ENCODE measurements around the gene IQGAP1. TPM values are rescaled to one million over a fixed set of nuclear protein-coding genes. Genes with fewer than 3 reads are reported as not detected.
"Not testable (repeated sequence)": the region's sequence is repeated elsewhere in the genome, so short reads cannot be mapped to it uniquely, and the experiment has no call there.

The IQGAP1 gene
- total RNA-seq, 2 donors from 2014 or later = 79.6 to 92.9 TPM

GRCh38 chr15:90344662-90345061 lies 43.4 kb upstream of the IQGAP1 start:
- TF ChIP-seq CTCF (IDR thresholded peaks at IDR 0.05) (no peak), POLR2A (IDR thresholded peaks at IDR 0.05) (no peak)
- intact Hi-C loops (cut with DNase I) = no loop called here
- no peaks in the 10 kb centered on the region for H3K9me3 ChIP-seq
- H3K27ac ChIP-seq = no peak overlapping the region
- H3K4me3 ChIP-seq = no peak overlapping the region
- no peak for ATAC-seq
- WGBS, 2 donors = 87 to 100% methylated on average over 1 of the region's 1 CpG
- DNase-seq = no peak
- peaks cover 15% of the 10 kb centered on the region for H3K4me1 ChIP-seq
- H3K27me3 ChIP-seq = no peaks in the 10 kb centered on the region
- H3K36me3 ChIP-seq (replicated peaks in 1 of 2; ENCODE audit: insufficient read depth in 1 of 2, low read depth in 2 of 2) = no peaks in the 10 kb centered on the region

GRCh38 chr15:90345857-90346256 lies 42.2 kb upstream of the IQGAP1 start:
- Histone ChIP-seq H3K27me3 (no peaks in the 10 kb centered on the region), H3K36me3 (replicated peaks in 1 of 2; ENCODE audit: insufficient read depth in 1 of 2, low read depth in 2 of 2) (no peaks in the 10 kb centered on the region)
- ATAC-seq = peak; percentile 21

GRCh38 chr15:90347431-90348065 lies 40.5 kb upstream of the IQGAP1 start:
- WGBS, 2 donors = 94 to 96% methylated on average over 1 of the region's 1 CpG
- intact Hi-C loops (cut with DNase I); H3K9me3 ChIP-seq; DNase-seq; H3K36me3 ChIP-seq (replicated peaks in 1 of 2; ENCODE audit: insufficient read depth in 1 of 2, low read depth in 2 of 2); H3K27me3 ChIP-seq; H3K27ac ChIP-seq; ATAC-seq; H3K4me3 ChIP-seq: not testable (repeated sequence)
- peaks cover 19% of the 10 kb centered on the region for H3K4me1 ChIP-seq

More at GRCh38 chr15:90345857-90346256, 42.2 kb upstream of the IQGAP1 start:
- peak in 1 of 4 donors; percentile 22 for DNase-seq
- intact Hi-C loops (cut with DNase I) = no loop called here
- Histone ChIP-seq H3K27ac (peak overlapping the region in 1 of 4 donors; percentile 57), H3K4me1 (peaks cover 15% of the 10 kb centered on the region), H3K4me3 (no peak overlapping the region), H3K9me3 (no peaks in the 10 kb centered on the region)
- TF ChIP-seq CTCF (IDR thresholded peaks at IDR 0.05) (no peak), POLR2A (IDR thresholded peaks at IDR 0.05) (no peak)
- 32% methylated on average over 2 of the region's 2 CpGs for WGBS, 2 donors

GRCh38 chr15:90348456-90348855 lies 39.6 kb upstream of the IQGAP1 start:
- ATAC-seq (no peak), DNase-seq (no peak)
- Histone ChIP-seq H3K4me1 (peaks cover 21% of the 10 kb centered on the region), H3K4me3 (no peak overlapping the region), H3K36me3 (replicated peaks in 1 of 2; ENCODE audit: insufficient read depth in 1 of 2, low read depth in 2 of 2) (no peaks in the 10 kb centered on the region), H3K27me3 (no peaks in the 10 kb centered on the region), H3K27ac (no peak overlapping the region), H3K9me3 (no peaks in the 10 kb centered on the region)
- intact Hi-C loops (cut with DNase I) = no loop called here
- TF ChIP-seq CTCF (IDR thresholded peaks at IDR 0.05) = no peak
- no peak for TF ChIP-seq POLR2A (IDR thresholded peaks at IDR 0.05)
- 88 to 93% methylated on average over 6 of the region's 6 CpGs for WGBS, 2 donors

GRCh38 chr15:90349072-90349471 lies 39.0 kb upstream of the IQGAP1 start:
- DNase-seq (no peak), ATAC-seq (no peak)
- Histone ChIP-seq H3K36me3 (replicated peaks in 1 of 2; ENCODE audit: insufficient read depth in 1 of 2, low read depth in 2 of 2) (no peaks in the 10 kb centered on the region), H3K27ac (no peak overlapping the region), H3K4me1 (peaks cover 18% of the 10 kb centered on the region), H3K9me3 (no peaks in the 10 kb centered on the region), H3K4me3 (no peak overlapping the region), H3K27me3 (no peaks in the 10 kb centered on the region)
- WGBS, 2 donors = 94 to 95% methylated on average over 21 of the region's 21 CpGs
- no peak for TF ChIP-seq POLR2A (IDR thresholded peaks at IDR 0.05)
- no peak for TF ChIP-seq CTCF (IDR thresholded peaks at IDR 0.05)
- intact Hi-C loops (cut with DNase I) = no loop called here
